ENCODE results near the gene PGLYRP4.

PGLYRP4 gene

DNA sequence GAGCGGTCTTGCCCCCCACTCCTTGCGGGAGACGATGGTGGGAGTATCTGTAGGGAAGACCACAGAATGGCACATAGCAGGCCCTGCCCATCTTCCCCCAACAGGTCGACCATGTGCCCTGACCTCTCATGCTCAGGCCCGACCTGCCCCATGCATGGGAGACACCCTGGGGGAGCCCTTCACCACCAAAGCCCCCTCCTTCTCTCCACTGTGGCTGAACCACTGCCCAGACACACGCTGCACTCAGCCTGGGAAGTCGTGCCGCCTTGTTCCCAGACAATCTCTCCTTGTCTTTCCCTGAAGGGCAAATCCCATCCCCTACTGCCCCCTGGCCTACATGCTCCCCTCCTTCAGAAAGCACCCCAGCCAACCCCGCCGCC is 41.4 kb downstream of the PGLYRP4 start:
- no peak for TF ChIP-seq JUND (IDR thresholded peaks at IDR 0.05; ENCODE audit: low read depth)
- no peak for DNase-seq (ENCODE audit: low read depth in 1 of 2, low spot score in 1 of 2)
- in situ Hi-C loops (cut with HindIII; ENCODE audit: low pct_unique_long_range_greater_than_20kb, low sequenced_read_pairs) = no loop called here

DNA sequence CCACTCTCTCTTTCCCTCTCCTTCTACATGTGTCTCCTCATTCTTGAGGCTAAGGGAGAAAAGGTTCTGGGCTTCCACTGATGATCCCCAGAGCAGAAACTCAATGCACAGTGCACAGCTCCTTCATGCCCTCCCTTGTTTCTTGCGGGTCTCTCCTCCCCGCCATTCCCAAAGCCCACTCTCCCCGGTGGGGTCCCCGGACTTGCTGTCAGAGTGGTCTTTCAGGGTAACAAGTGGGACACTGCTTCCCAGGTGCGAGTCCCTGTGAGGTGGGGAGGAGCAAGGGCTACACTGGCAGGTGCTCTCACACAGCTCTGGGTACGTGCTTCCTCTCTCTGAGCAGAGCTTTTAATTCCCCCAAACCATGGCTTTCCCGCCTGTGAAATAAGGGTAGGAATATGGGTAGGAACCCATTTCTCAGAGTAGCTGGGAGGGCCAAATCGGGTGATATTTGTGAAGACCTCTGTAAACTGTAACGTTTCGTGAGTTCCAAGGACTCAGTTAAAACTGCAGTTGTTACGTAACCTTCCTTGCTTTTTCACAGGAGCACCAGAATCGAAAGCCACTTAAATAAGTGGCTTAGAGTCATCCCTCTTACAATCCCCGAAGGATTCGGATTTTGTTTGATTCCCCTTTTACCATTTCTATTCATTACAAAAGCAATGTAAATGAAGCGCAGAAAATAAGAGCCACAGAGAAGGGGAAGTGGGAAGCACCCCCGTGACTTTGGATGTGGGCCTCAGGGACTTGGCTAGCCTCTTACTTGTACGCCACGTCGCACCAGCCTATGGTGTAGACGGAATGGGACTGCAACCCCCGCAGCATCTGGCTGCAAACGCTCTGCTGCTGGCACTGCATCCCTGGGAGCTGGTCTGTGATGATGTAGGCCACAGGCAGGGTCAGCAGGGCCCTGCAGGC is 42.1 kb downstream of the PGLYRP4 start:
- no peak for TF ChIP-seq JUND (IDR thresholded peaks at IDR 0.05; ENCODE audit: low read depth)
- in situ Hi-C loops (cut with HindIII; ENCODE audit: low pct_unique_long_range_greater_than_20kb, low sequenced_read_pairs) = no loop called here
- no peak for DNase-seq (ENCODE audit: low read depth in 1 of 2, low spot score in 1 of 2)

DNA sequence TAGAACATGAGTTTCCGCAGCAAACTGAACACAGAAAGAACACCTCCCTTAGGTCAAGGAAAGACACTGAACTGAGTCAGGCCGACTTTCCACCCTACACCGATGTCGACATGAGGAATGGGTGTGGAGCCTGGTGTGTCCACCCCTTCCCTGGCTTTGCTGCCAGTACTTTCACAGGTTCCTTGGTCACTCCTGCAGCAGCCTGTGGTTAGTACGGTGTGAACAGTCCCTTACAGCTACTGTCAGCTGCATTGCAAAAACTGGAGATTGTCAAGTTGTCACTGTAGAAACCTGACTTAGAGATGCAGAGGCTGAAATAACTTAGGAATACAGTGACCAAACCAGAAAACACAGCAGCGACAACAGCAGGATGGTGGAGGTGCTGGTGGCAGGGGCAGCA is 43.0 kb downstream of the PGLYRP4 start:
- TF ChIP-seq JUND (IDR thresholded peaks at IDR 0.05; ENCODE audit: low read depth) = no peak
- in situ Hi-C loops (cut with HindIII; ENCODE audit: low pct_unique_long_range_greater_than_20kb, low sequenced_read_pairs) = no loop called here
- no peak for DNase-seq (ENCODE audit: low read depth in 1 of 2, low spot score in 1 of 2)

DNA sequence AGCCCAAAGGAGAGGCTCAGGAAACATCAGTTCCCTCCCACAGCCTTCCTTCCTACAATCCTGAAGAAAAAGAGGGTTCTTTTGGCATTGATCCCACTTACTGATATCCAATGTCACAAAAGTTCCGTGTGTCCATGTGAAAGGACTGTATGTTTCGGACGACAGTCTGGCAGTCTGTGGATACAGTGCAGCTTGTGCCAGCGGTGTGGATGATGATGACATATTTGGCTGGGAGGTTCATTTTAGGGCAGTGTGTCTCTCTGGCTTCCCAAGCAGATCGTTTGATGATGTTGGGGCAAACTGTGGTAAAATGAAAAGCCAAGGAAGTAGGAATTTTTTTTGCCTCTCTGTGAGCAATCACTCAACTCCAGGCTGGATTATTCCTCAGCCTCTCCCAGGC is 46.3 kb downstream of the PGLYRP4 start:
- in situ Hi-C loops (cut with HindIII; ENCODE audit: low pct_unique_long_range_greater_than_20kb, low sequenced_read_pairs) = no loop called here
- TF ChIP-seq JUND (IDR thresholded peaks at IDR 0.05; ENCODE audit: low read depth) = no peak
- DNase-seq (ENCODE audit: low read depth in 1 of 2, low spot score in 1 of 2) = no peak

DNA sequence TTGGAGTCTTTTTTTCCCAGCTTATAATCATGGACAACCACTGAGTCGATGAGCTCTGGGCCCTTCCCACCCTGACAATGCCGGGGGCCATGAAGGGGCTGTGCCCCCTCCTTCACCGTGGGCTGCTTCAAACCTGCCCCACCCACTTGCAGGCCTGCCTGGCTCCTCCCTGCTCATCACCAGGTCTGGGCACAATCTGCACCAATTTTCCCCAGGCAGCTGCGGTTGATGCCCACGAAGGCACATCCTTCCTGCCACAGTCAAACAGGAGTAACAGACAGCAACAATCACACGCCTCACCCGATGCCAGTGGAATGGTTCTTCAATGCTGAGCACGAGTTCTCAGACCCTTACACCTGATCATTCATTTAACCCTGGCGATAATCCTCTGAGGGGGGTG is 54.8 kb downstream of the PGLYRP4 start:
- no peak for TF ChIP-seq JUND (IDR thresholded peaks at IDR 0.05; ENCODE audit: low read depth)
- in situ Hi-C loops (cut with HindIII; ENCODE audit: low pct_unique_long_range_greater_than_20kb, low sequenced_read_pairs) = no loop called here

GRCh38 chr1:153293480-153293775 is 55.2 kb downstream of the PGLYRP4 start:
- no peak for DNase-seq (ENCODE audit: low read depth in 1 of 2, low spot score in 1 of 2)
- in situ Hi-C loops (cut with HindIII; ENCODE audit: low pct_unique_long_range_greater_than_20kb, low sequenced_read_pairs) = no loop called here
- TF ChIP-seq JUND (IDR thresholded peaks at IDR 0.05; ENCODE audit: low read depth) = no peak

More for the DNA sequence above, 54.8 kb downstream of the PGLYRP4 start:
- no peak for DNase-seq (ENCODE audit: low read depth in 1 of 2, low spot score in 1 of 2)

DNA sequence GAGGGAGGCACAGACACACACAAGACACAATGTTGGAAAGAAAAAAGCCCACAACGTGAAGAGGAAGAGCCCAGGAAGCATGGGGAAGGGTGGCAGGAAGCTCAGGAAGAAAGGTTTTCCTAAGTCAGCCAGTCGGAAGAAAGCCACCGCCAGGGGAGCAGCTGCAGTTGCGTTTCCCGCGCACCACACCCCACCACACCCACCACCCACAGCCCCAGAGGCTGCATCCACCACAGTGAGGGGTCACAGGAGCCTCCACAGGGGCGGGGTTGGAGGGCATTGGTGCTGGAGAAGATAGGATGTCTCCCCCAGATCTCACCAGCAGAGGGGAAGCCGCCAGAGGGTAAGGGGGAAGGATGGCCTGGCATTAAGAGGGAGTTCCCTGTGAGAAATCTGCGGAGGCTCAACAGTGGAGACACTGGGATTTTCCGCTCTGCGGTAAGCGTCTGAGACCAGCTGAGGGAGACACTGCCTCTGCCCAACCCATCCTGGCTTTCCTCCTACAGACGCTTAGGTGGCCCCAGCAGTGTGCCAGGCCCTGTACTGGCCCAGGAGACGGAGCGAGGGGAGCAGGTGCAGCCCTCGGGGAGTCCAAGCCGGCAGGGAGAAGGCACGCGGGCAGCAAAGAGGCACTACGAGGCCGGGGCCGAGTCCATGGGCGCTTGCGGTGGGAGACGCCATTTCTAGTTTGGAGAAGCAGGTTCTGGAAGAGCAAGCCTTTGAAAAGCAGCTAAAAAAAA is 55.7 kb downstream of the PGLYRP4 start:
- no peak for TF ChIP-seq JUND (IDR thresholded peaks at IDR 0.05; ENCODE audit: low read depth)
- in situ Hi-C loops (cut with HindIII; ENCODE audit: low pct_unique_long_range_greater_than_20kb, low sequenced_read_pairs) = no loop called here
- DNase-seq (ENCODE audit: low read depth in 1 of 2, low spot score in 1 of 2) = no peak

GRCh38 chr1:153292185-153292584 is 56.5 kb downstream of the PGLYRP4 start:
- in situ Hi-C loops (cut with HindIII; ENCODE audit: low pct_unique_long_range_greater_than_20kb, low sequenced_read_pairs) = no loop called here
- DNase-seq (ENCODE audit: low read depth in 1 of 2, low spot score in 1 of 2) = no peak

GRCh38 chr1:153291514-153291913 is 57.1 kb downstream of the PGLYRP4 start:
- DNase-seq (ENCODE audit: low read depth in 1 of 2, low spot score in 1 of 2) = no peak
- in situ Hi-C loops (cut with HindIII; ENCODE audit: low pct_unique_long_range_greater_than_20kb, low sequenced_read_pairs) = no loop called here
- no peak for TF ChIP-seq JUND (IDR thresholded peaks at IDR 0.05; ENCODE audit: low read depth)

More at GRCh38 chr1:153292185-153292584, 56.5 kb downstream of the PGLYRP4 start:
- TF ChIP-seq JUND (IDR thresholded peaks at IDR 0.05; ENCODE audit: low read depth) = no peak

GRCh38 chr1:153288634-153289275 is 59.9 kb downstream of the PGLYRP4 start:
- DNase-seq (ENCODE audit: low read depth in 1 of 2, low spot score in 1 of 2) = peak in 1 of 2 experiments; percentile 35
- TF ChIP-seq JUND (IDR thresholded peaks at IDR 0.05; ENCODE audit: low read depth) = no peak
- in situ Hi-C loops (cut with HindIII; ENCODE audit: low pct_unique_long_range_greater_than_20kb, low sequenced_read_pairs) = no loop called here
